RWPE2 (cell line): Measurements from ENCODE around the gene EXD3.

ENCODE experiments used
- ATAC-seq: fragments of 200-7000 bp; cut with Tn5 transposase; 3 replicates; pipeline ENCODE4 v1.9.1; 2021; ENCODE audit warnings: low read depth
- DNase-seq: peaks from one replicate; pipeline ENCODE4 v3.0.0-alpha.2; 2020; ENCODE audit warnings: low spot score
- H3K27ac ChIP-seq: fragments of 450-650 bp; 2 replicates; pipeline ENCODE4 v1.5.1; 2017; ENCODE audit warnings: mild to moderate bottlenecking; ENCODE audit not compliant: poor library complexity, severe bottlenecking
- H3K27me3 ChIP-seq: fragments of 250-450 bp; sonication (Bioruptor Pico); 2 replicates; pipeline ENCODE4 v1.5.1; 2021; ENCODE audit warnings: mild to moderate bottlenecking, moderate library complexity; ENCODE audit not compliant: insufficient read depth, poor library complexity, severe bottlenecking
- H3K36me3 ChIP-seq: fragments of 250-450 bp; sonication (Bioruptor Pico); 2 replicates; pipeline ENCODE4 v1.5.1; 2020; ENCODE audit warnings: low read depth, mild to moderate bottlenecking, moderate library complexity
- H3K4me1 ChIP-seq: fragments of 250-450 bp; sonication (Bioruptor Pico); 2 replicates; pipeline ENCODE4 v1.5.1; 2021; ENCODE audit warnings: mild to moderate bottlenecking, moderate library complexity; ENCODE audit not compliant: insufficient read depth, poor library complexity, severe bottlenecking
- H3K4me3 ChIP-seq: fragments of 250-450 bp; sonication (Bioruptor Pico); 2 replicates; pipeline ENCODE4 v1.5.1; 2021; ENCODE audit warnings: mild to moderate bottlenecking, moderate library complexity; ENCODE audit not compliant: severe bottlenecking
- H3K9me3 ChIP-seq: fragments of 250-450 bp; sonication (Bioruptor Pico); 2 replicates; pipeline ENCODE4 v1.5.1; 2021; ENCODE audit warnings: mild to moderate bottlenecking, moderate library complexity; ENCODE audit not compliant: severe bottlenecking
- TF ChIP-seq, protein P1 (sequence below): fragments of 450-650 bp; IDR thresholded peaks from one replicate; pipeline ENCODE4 v1.5.1; 2017; ENCODE audit warnings: mild to moderate bottlenecking, moderate library complexity; ENCODE audit not compliant: poor library complexity, severe bottlenecking

EXD3 gene

DNA sequence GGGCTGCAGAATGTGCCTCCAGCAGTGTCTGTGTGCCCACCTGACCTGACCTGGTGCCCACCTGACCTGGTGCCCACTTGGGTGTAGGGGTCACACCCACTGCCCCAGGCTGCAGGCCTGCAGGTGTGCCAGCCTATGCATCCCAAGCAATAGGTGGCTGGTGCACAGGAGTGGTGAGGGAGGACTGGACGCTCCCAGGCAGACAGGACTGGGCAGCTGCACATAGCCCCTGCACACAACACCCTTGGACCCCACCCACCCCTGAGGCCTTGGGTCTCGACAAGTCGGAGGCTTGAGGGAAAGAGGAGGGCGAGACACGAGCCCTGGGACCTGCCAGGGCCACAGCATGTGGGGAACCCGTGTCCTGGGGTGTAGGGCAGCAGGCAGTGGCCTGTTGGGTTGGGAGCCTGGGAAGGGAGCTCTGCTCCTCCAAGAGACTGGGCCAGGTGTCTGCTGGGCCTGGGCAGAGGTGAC is 110.1 kb downstream of the EXD3 start:
- no peak overlapping the region for H3K27ac ChIP-seq
- H3K4me3 ChIP-seq, result no peak overlapping the region
- ATAC-seq, result no peak
- no peaks in the 10 kb centered on the region for H3K36me3 ChIP-seq
- peaks cover 18% of the 10 kb centered on the region for H3K4me1 ChIP-seq
- peak; percentile 60 for DNase-seq
- TF ChIP-seq, protein P1, sequence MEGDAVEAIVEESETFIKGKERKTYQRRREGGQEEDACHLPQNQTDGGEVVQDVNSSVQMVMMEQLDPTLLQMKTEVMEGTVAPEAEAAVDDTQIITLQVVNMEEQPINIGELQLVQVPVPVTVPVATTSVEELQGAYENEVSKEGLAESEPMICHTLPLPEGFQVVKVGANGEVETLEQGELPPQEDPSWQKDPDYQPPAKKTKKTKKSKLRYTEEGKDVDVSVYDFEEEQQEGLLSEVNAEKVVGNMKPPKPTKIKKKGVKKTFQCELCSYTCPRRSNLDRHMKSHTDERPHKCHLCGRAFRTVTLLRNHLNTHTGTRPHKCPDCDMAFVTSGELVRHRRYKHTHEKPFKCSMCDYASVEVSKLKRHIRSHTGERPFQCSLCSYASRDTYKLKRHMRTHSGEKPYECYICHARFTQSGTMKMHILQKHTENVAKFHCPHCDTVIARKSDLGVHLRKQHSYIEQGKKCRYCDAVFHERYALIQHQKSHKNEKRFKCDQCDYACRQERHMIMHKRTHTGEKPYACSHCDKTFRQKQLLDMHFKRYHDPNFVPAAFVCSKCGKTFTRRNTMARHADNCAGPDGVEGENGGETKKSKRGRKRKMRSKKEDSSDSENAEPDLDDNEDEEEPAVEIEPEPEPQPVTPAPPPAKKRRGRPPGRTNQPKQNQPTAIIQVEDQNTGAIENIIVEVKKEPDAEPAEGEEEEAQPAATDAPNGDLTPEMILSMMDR, result no peak
- no peaks in the 10 kb centered on the region for H3K9me3 ChIP-seq
- peaks cover 4% of the 10 kb centered on the region for H3K27me3 ChIP-seq

DNA sequence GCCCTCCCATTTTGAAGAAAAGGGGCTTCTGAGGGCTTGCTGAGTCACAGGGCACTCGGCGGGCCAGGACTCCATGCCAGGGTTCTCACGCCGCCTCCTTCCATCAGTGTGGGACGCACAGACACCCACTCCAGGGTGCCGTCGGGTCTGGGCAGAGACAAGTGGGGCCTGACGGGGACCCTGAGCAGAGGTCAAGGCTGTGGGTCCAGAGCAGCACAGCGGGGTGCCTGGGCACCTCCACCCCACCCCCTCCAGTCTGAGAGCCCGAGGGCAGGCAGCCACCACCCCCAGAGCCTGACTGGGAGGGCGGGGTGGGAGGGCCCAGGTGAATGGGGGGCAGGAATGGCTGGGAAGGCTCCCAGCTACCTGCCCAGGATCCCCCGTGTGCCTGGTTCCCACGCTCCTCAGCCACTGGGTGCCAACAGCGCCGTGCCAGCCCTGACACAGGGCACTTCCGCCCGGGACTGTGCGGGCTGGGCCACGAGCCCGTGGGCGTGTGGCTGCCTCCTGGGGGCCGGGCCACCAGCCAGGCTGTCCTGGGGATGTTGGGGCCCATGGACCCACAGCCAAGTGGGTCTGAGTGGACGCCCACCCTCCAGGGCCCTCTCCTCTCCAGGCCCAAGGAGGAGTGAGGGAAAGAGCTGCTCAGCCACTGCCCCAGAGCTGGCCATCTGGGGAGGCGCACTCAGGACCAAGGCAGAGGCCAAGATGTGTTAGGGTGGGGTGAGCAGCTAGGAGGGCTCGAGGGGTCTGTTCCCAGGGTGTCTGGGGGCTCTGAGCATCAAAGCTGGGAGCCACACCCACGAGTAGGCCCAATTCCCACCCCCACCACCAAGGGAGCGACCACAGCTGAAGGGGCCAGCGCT is 110.7 kb downstream of the EXD3 start:
- no peak overlapping the region for H3K27ac ChIP-seq

DNA sequence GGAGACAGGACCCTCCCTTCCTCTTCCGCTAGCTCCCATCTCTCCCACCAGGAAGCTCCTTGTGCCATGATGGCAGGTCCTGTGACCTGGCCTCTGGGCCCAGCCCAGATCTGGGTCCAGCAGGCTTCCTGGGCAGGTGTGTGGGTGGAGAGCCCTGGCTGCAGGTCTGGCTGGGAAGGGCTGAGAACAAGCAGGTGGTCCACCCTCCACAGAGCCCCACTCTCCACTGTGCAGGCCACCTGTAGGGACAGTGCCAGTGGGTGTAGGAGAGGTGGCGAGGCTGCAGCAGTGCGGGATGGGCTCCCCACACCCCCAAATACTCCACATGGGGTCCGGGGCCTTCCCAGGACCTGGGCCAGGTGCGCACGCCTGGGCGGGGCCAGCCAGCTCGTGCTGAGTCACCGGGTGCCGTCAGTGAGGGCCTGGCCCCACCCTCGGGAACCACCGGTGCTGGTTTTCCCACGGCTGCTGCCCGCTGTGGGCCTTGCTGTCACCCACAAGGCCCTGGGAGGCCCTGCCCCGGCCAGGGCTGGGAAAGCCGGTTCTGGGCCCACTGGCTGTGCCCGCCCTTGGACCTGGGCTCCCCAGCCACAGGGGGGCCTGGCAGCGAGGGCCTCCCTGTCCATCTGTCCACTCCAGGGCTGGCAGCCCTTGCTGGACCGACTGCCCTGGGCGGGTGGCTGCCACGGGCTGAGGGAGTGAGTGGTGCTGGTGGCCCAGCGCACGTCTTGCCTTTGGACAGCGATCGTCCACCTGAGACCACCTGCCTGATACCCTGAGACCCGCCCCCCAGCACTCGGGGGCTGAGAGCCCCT is 111.6 kb downstream of the EXD3 start:
- DNase-seq (peak; percentile 92), ATAC-seq (peak; percentile 82)
- Histone ChIP-seq H3K9me3 (no peaks in the 10 kb centered on the region), H3K36me3 (no peaks in the 10 kb centered on the region), H3K27me3 (peaks cover 2% of the 10 kb centered on the region), H3K4me1 (peaks cover 18% of the 10 kb centered on the region), H3K4me3 (no peak overlapping the region), H3K27ac (no peak overlapping the region)
- TF ChIP-seq, protein P1, result no peak

More for the DNA sequence above, 110.7 kb downstream of the EXD3 start:
- TF ChIP-seq, protein P1, result no peak
- Histone ChIP-seq H3K4me1 (peaks cover 18% of the 10 kb centered on the region), H3K27me3 (peaks cover 4% of the 10 kb centered on the region), H3K4me3 (no peak overlapping the region), H3K9me3 (no peaks in the 10 kb centered on the region), H3K36me3 (no peaks in the 10 kb centered on the region)
- ATAC-seq, result no peak
- DNase-seq, result peak; percentile 70

DNA sequence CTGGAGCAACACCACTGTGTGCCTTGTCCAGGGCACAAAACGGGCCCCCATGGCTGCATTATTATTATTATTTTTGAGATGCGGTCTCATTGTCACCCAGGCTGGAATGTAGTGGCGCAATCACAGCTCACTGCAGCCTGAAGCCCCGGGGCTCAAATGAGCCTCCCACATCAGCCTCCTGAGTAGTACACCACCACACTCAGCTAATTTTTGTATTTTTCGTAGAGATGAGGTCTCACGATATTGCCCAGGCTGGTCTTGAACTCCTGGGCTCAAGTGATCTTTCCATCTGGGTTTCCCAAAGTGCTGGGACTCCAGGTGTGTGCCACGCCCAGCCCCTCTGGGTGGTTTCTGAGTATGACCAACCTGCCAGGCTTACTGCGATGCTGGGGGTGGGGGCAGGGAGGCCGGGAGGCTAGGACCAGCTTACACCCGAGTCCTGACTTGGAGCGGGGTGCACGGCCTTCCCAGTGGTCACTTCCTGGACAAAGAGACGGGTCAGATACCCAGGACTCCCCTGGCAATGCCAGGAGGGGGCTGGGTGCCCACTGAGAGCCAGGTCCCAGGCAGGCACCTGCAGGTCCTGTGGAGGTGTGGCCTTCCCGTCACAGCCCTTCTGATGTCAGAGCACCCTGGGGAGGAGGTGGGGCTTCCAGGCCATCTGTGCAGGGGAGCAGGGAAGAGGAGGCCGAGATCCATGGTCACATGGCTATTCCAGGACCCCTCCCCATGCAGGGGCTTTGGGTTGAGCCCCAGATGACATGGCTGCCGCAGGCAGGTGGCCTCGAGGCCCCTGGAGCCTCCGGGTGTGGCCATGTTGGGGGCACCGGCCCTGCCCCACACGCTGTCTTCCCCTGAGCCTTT is 112.5 kb downstream of the EXD3 start:
- no peak for ATAC-seq
- Histone ChIP-seq H3K27me3 (no peaks in the 10 kb centered on the region), H3K9me3 (no peaks in the 10 kb centered on the region), H3K27ac (no peak overlapping the region), H3K4me3 (no peak overlapping the region), H3K4me1 (peaks cover 18% of the 10 kb centered on the region), H3K36me3 (no peaks in the 10 kb centered on the region)
- peak; percentile 69 for DNase-seq
- TF ChIP-seq, protein P1, result no peak
